ENCODE data around the gene GLYATL1B. TPM values are rescaled to one million over a fixed set of nuclear protein-coding genes. Genes with fewer than 3 reads are reported as not detected.
"Not testable (repeated sequence)": the region's sequence is repeated elsewhere in the genome, so short reads cannot be mapped to it uniquely, and the experiment has no call there.

Gene GLYATL1B
- total and polyA plus RNA-seq, 2 of the 4 experiments (the other 2 are of a cell fraction) = not detected

GRCh38 chr11:59051383-59051782 lies 34.7 kb upstream of the GLYATL1B start:
- H2BK120ac ChIP-seq (ENCODE audit: low read depth, low read length); H2AK5ac ChIP-seq (ENCODE audit: low read depth, low read length); H3K4me2 ChIP-seq (ENCODE audit: low read depth, low read length); POLR2A ChIA-PET (ENCODE audit: unreplicated experiment); DNase-seq; H3K14ac ChIP-seq (replicated peaks; ENCODE audit: low read depth, low read length); ATAC-seq (ENCODE audit: low read depth); intact Hi-C loops (cut with micrococcal nuclease); H3K4me1 ChIP-seq (ENCODE audit: control insufficient read depth, insufficient read depth, low read length); H3K9me1 ChIP-seq (ENCODE audit: insufficient read depth, low read length); H3K27me3 ChIP-seq (ENCODE audit: control insufficient read depth, insufficient read depth, low read length); H2BK20ac ChIP-seq (ENCODE audit: low read depth, low read length); H4K5ac ChIP-seq (ENCODE audit: low read depth, low read length); H3K56ac ChIP-seq (ENCODE audit: extremely low read depth, insufficient read depth, low read length); H2BK15ac ChIP-seq (ENCODE audit: low read depth, low read length); H4K20me1 ChIP-seq (ENCODE audit: insufficient read depth, low read length); dilution Hi-C loops (cut with HindIII; ENCODE audit: low sequenced_read_pairs, unreplicated experiment); BruUV-seq (replicated peaks); H3K36me3 ChIP-seq (ENCODE audit: control insufficient read depth, insufficient read depth, low read length); H2BK5ac ChIP-seq (ENCODE audit: low read depth, low read length, poor library complexity, severe bottlenecking); H3K79me1 ChIP-seq (ENCODE audit: low read depth in 1 of 2, low read length in 2 of 2); in situ Hi-C loops (cut with MboI; ENCODE audit: low sequenced_read_pairs); H2AFZ ChIP-seq (replicated peaks; ENCODE audit: low read length, poor library complexity); H3K4me3 ChIP-seq (ENCODE audit: insufficient read depth, low read depth, low read length); H3K9ac ChIP-seq (ENCODE audit: low read depth, low read length); H2AK9ac ChIP-seq (replicated peaks; ENCODE audit: low read depth, low read length, poor library complexity); H3K23ac ChIP-seq (ENCODE audit: low read depth, low read length); H3K4ac ChIP-seq (ENCODE audit: low read depth, low read length); H3K27ac ChIP-seq (ENCODE audit: insufficient read depth, low read length); H3K18ac ChIP-seq (ENCODE audit: low read depth, low read length); H4K8ac ChIP-seq (ENCODE audit: low read depth in 2 of 2, low read length in 2 of 2); H3K9me3 ChIP-seq (ENCODE audit: control insufficient read depth, insufficient read depth, low read length); H4K91ac ChIP-seq (ENCODE audit: insufficient read depth, low read depth, low read length): not testable (repeated sequence)
- WGBS, 2 experiments (ENCODE audit: extremely low coverage in 2 of 2, insufficient read length in 1 of 2) = no CpG with 5 or more reads among the region's 1 CpG
- CTCF ChIA-PET = interaction anchor here (1.2 kb wide), 1 partner anchor 107 kb away, joined by 3 read pairs; no protein-coding TSS in a partner anchor

DNA sequence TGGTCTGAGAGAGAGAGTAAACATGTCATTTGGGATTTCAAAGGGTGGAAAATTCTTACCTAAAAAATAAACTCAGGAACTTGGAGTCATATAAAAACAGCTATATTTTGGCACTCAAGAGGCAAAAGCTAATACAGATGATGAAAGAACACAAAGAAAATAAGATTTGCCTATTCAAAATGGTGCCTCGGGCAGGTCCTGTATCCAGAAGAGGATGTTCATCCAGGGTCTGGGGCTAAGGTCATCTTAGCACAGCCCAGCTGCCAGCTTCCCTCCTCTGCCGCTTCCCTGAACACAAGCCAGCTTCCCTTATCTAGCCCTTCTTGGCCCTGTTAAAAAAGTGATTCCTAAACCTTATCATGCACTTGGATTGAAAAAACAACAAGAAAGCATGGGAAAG lies 33.8 kb upstream of the GLYATL1B start:
- dilution Hi-C loops (cut with HindIII; ENCODE audit: low sequenced_read_pairs, unreplicated experiment); H3K4ac ChIP-seq (ENCODE audit: low read depth, low read length); H2AK9ac ChIP-seq (replicated peaks; ENCODE audit: low read depth, low read length, poor library complexity); H2BK120ac ChIP-seq (ENCODE audit: low read depth, low read length); H4K20me1 ChIP-seq (ENCODE audit: insufficient read depth, low read length); H3K4me1 ChIP-seq (ENCODE audit: control insufficient read depth, insufficient read depth, low read length); H2BK15ac ChIP-seq (ENCODE audit: low read depth, low read length); H3K4me3 ChIP-seq (ENCODE audit: insufficient read depth, low read depth, low read length); H2AFZ ChIP-seq (replicated peaks; ENCODE audit: low read length, poor library complexity); H3K9me1 ChIP-seq (ENCODE audit: insufficient read depth, low read length); H3K79me1 ChIP-seq (ENCODE audit: low read depth in 1 of 2, low read length in 2 of 2); DNase-seq; H3K14ac ChIP-seq (replicated peaks; ENCODE audit: low read depth, low read length); H4K5ac ChIP-seq (ENCODE audit: low read depth, low read length); H4K91ac ChIP-seq (ENCODE audit: insufficient read depth, low read depth, low read length); in situ Hi-C loops (cut with MboI; ENCODE audit: low sequenced_read_pairs); H3K9ac ChIP-seq (ENCODE audit: low read depth, low read length); H3K56ac ChIP-seq (ENCODE audit: extremely low read depth, insufficient read depth, low read length); intact Hi-C loops (cut with micrococcal nuclease); H2BK20ac ChIP-seq (ENCODE audit: low read depth, low read length); H3K18ac ChIP-seq (ENCODE audit: low read depth, low read length); H2AK5ac ChIP-seq (ENCODE audit: low read depth, low read length); BruUV-seq (replicated peaks); H3K27me3 ChIP-seq (ENCODE audit: control insufficient read depth, insufficient read depth, low read length); H4K8ac ChIP-seq (ENCODE audit: low read depth in 2 of 2, low read length in 2 of 2); H3K23ac ChIP-seq (ENCODE audit: low read depth, low read length); H3K9me3 ChIP-seq (ENCODE audit: control insufficient read depth, insufficient read depth, low read length); ATAC-seq (ENCODE audit: low read depth); H3K27ac ChIP-seq (ENCODE audit: insufficient read depth, low read length); H3K36me3 ChIP-seq (ENCODE audit: control insufficient read depth, insufficient read depth, low read length); H2BK5ac ChIP-seq (ENCODE audit: low read depth, low read length, poor library complexity, severe bottlenecking); H3K4me2 ChIP-seq (ENCODE audit: low read depth, low read length): not testable (repeated sequence)
- POLR2A ChIA-PET (ENCODE audit: unreplicated experiment) = interaction anchor here (0.5 kb wide), 1 partner anchor 247 kb away, joined by 3 read pairs; no protein-coding TSS in a partner anchor
- WGBS, 2 experiments (ENCODE audit: extremely low coverage in 2 of 2, insufficient read length in 1 of 2) = no CpG with 5 or more reads among the region's 2 CpGs
- CTCF ChIA-PET = interaction anchor here (1.2 kb wide), 1 partner anchor 106 kb away, joined by 3 read pairs; no protein-coding TSS in a partner anchor

Data from IMR-90 (cell line).